ENCODE measurements around the gene ASB10. TPM values are rescaled to one million over a fixed set of nuclear protein-coding genes. Genes with fewer than 3 reads are reported as not detected.

ASB10 gene
- total and polyA plus RNA-seq, 2 of the 8 experiments (the other 6 are each of a cell fraction or from before 2014, with no cell fraction given), result not detected

GRCh38 chr7:151143261-151144015 lies 43.6 kb downstream of the ASB10 start:
- H3K4me3 ChIP-seq (ENCODE audit: extremely low read depth in 1 of 4, insufficient read depth in 2 of 4, low read depth in 3 of 4, low read length in 4 of 4), result no peak overlapping the region
- 85% methylated on average over 21 of the region's 25 CpGs; no CpG with 5 or more reads in 1 of the 2 experiments for WGBS, 2 experiments (ENCODE audit: extremely low coverage in 1 of 2, insufficient coverage in 1 of 2, insufficient read length in 1 of 2, insufficient replicate concordance in 2 of 2, low coverage in 1 of 2, low lambda C conversion rate in 2 of 2, missing lambda C conversion rate in 1 of 2)
- no peaks in the 10 kb centered on the region for H3K79me1 ChIP-seq (ENCODE audit: low read depth, low read length)
- no peak overlapping the region for H3K18ac ChIP-seq (ENCODE audit: extremely low read depth, low read length)
- no peak overlapping the region for H3K4me2 ChIP-seq (ENCODE audit: insufficient read depth in 1 of 2, low read depth in 2 of 2, low read length in 2 of 2)
- H3K79me2 ChIP-seq (ENCODE audit: control insufficient read depth in 1 of 2, insufficient read depth in 2 of 2, low read length in 2 of 2), result no peaks in the 10 kb centered on the region
- no peak overlapping the region for H2BK12ac ChIP-seq (ENCODE audit: low read depth, low read length)
- FAIRE-seq, result no peak
- H4K91ac ChIP-seq (replicated peaks; ENCODE audit: insufficient read length, low read length), result no peak overlapping the region
- H4K5ac ChIP-seq (ENCODE audit: insufficient read length, low read depth, low read length), result no peak overlapping the region
- no peak overlapping the region for H3K27ac ChIP-seq (ENCODE audit: low read depth, low read length)
- no peak overlapping the region for H2BK20ac ChIP-seq (ENCODE audit: low read length)
- no peak overlapping the region for H2AFZ ChIP-seq (ENCODE audit: low read length)
- H3K27me3 ChIP-seq (replicated peaks in 1 of 4; ENCODE audit: control insufficient read depth in 3 of 4, extremely low read depth in 1 of 4, insufficient read depth in 3 of 4, low read length in 3 of 4), result 0 out of 7 replicates have a peak, but pooled peaks cover 0 to 1% (median 0%) of the 10 kb centered on the region in 4 experiments
- no peak overlapping the region for H2BK15ac ChIP-seq (ENCODE audit: low read length)
- H3K56ac ChIP-seq (replicated peaks; ENCODE audit: insufficient read length, low read depth, low read length), result no peak overlapping the region
- no peak overlapping the region for H3K23ac ChIP-seq (ENCODE audit: insufficient read length)
- H2BK120ac ChIP-seq (replicated peaks; ENCODE audit: low read depth, low read length), result no peak overlapping the region
- TF ChIP-seq USF2 (IDR thresholded peaks at IDR 0.05; ENCODE audit: low read length) (no peak), CTBP2 (IDR thresholded peaks at IDR 0.05; ENCODE audit: borderline replicate concordance, insufficient read depth, insufficient read length, low read length) (no peak), RNF2 (IDR thresholded peaks at IDR 0.05; ENCODE audit: borderline replicate concordance, low read depth, low read length, missing control alignments, poor library complexity, severe bottlenecking) (no peak)
- H3K4ac ChIP-seq (replicated peaks; ENCODE audit: insufficient read length, low read depth, low read length), result no peak overlapping the region
- H2AK5ac ChIP-seq (ENCODE audit: low read depth, low read length), result no peak overlapping the region
- H3K9ac ChIP-seq (replicated peaks in 1 of 4; ENCODE audit: extremely low read depth in 1 of 4, low read depth in 3 of 4, low read length in 3 of 4), result no peak overlapping the region
- ChIA-PET POLR2A (ENCODE audit: partially characterized antibody) (no interaction called here), CTCF (ENCODE audit: partially characterized antibody) (interaction anchor here (0.8 to 18.9 kb wide), 9 partner anchors 16 to 83 kb away, joined by 3 to 197 read pairs (median 4); partner anchors contain the start of gene GBX1)
- H4K8ac ChIP-seq (ENCODE audit: extremely low read depth, insufficient read depth, low read length), result peak overlapping the region; percentile 72; the same call in 1 of the 2 replicates
- no peaks in the 10 kb centered on the region; a peak in 1 of 8 replicates for H3K36me3 ChIP-seq (ENCODE audit: control insufficient read depth in 2 of 4, insufficient read depth in 4 of 4, low read length in 3 of 4)
- peaks cover 3 to 25% (median 12%) of the 10 kb centered on the region in 4 experiments for H3K4me1 ChIP-seq (replicated peaks in 1 of 4; ENCODE audit: control insufficient read depth in 3 of 4, insufficient read depth in 4 of 4, low read length in 3 of 4)
- DNase-seq (ENCODE audit: low read depth in 1 of 2, low spot score in 2 of 2), result no peak
- no peak overlapping the region for H2BK5ac ChIP-seq (ENCODE audit: low read depth, low read length)
- no peaks in the 10 kb centered on the region; the same call in 1 of the 2 replicates for H3K23me2 ChIP-seq (ENCODE audit: low read depth, low read length)
- no peak overlapping the region for H3K14ac ChIP-seq (ENCODE audit: insufficient read length)
- H4K20me1 ChIP-seq (replicated peaks in 1 of 2; ENCODE audit: control insufficient read depth in 1 of 2, insufficient read depth in 2 of 2, low read length in 2 of 2), result peaks cover 7% of the 10 kb centered on the region in 2 experiments
- no peaks in the 10 kb centered on the region for H3K9me3 ChIP-seq (ENCODE audit: insufficient read depth in 2 of 2, low read depth in 1 of 2, low read length in 1 of 2)
